PFSK-1 (cell line): ENCODE results near the gene ACAP2.

Experiments
- FOXP2 ChIP-seq: optimal IDR thresholded peaks from 2 replicates; pipeline ENCODE3; 2011; ENCODE audit warnings: borderline replicate concordance, control low read depth, inconsistent platforms; ENCODE audit not compliant: insufficient read depth; ENCODE audit errors: extremely low read length, extremely low read depth
- POLR2AphosphoS5 ChIP-seq: IDR thresholded peaks from 2 replicates; pipeline ENCODE4 v1.6.1; 2012; ENCODE audit warnings: low read depth, mild to moderate bottlenecking, control low read depth, low read length, moderate library complexity
- SIN3A ChIP-seq: IDR thresholded peaks from 2 replicates; pipeline ENCODE4 v1.6.1; 2012; ENCODE audit warnings: mild to moderate bottlenecking, low read length, moderate library complexity, borderline replicate concordance; ENCODE audit not compliant: insufficient read depth
- TAF1 ChIP-seq: IDR thresholded peaks from 2 replicates; pipeline ENCODE4 v1.6.1; 2012; ENCODE audit warnings: low read length, control low read depth, borderline replicate concordance; ENCODE audit not compliant: insufficient read depth
- TF ChIP-seq, protein P1 (sequence below), 2 experiments: IDR thresholded peaks; 2 replicates each; pipeline versions ENCODE4 v1.6.1 to v1.8.0; 2011 to 2012; ENCODE audit warnings: low read depth in 2 of 2, low read length in 2 of 2, control low read depth in 1 of 2, inconsistent platforms in 1 of 2, mild to moderate bottlenecking in 1 of 2, moderate library complexity in 1 of 2; ENCODE audit not compliant: insufficient read depth in 1 of 2

ACAP2 gene

DNA sequence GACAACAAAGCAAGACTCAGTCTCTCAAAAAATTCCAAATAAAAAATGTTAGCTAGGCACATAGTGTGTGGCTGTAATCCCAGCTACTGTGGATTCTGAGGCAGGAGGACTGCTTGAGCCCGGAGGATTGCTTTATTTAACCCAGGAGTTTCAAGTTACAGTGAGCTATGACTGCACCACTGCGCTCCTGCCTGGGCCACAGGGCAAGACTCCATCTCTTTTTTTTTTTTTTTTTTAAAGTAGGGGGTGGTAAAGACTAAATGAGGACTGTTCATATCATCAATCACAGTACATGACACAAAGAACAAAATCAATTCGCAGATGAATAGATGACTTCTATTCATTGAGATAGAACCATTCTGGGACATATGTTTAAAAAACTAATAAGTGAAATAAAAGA is 48.1 kb downstream of the ACAP2 start:
- TF ChIP-seq FOXP2 (no peak), POLR2AphosphoS5 (no peak), TAF1 (no peak), SIN3A (no peak)
- TF ChIP-seq, protein P1, sequence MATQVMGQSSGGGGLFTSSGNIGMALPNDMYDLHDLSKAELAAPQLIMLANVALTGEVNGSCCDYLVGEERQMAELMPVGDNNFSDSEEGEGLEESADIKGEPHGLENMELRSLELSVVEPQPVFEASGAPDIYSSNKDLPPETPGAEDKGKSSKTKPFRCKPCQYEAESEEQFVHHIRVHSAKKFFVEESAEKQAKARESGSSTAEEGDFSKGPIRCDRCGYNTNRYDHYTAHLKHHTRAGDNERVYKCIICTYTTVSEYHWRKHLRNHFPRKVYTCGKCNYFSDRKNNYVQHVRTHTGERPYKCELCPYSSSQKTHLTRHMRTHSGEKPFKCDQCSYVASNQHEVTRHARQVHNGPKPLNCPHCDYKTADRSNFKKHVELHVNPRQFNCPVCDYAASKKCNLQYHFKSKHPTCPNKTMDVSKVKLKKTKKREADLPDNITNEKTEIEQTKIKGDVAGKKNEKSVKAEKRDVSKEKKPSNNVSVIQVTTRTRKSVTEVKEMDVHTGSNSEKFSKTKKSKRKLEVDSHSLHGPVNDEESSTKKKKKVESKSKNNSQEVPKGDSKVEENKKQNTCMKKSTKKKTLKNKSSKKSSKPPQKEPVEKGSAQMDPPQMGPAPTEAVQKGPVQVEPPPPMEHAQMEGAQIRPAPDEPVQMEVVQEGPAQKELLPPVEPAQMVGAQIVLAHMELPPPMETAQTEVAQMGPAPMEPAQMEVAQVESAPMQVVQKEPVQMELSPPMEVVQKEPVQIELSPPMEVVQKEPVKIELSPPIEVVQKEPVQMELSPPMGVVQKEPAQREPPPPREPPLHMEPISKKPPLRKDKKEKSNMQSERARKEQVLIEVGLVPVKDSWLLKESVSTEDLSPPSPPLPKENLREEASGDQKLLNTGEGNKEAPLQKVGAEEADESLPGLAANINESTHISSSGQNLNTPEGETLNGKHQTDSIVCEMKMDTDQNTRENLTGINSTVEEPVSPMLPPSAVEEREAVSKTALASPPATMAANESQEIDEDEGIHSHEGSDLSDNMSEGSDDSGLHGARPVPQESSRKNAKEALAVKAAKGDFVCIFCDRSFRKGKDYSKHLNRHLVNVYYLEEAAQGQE (IDR thresholded peaks at IDR 0.05; ENCODE audit: insufficient read depth in 1 of 2, low read depth in 2 of 2, low read length in 2 of 2), result no peak

DNA sequence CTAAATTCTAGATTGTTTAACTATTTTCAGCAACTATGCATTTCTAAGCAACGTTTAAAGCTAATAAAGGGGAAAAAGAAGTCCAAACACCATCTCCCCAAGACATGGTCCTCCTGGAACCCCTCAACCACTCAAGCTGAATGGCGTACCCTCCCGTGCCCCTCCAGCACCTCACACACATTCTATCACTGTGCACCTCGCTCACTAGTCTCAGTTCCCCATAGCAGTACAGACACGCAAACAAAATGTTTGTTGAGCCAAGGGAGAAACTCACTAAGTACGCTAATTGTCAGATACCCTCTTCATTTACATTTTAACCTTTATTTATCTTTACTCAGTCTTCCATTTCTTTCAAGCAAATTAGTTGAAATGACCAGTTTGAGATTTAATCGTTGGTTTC is 48.8 kb downstream of the ACAP2 start:
- TF ChIP-seq TAF1 (no peak), FOXP2 (no peak), POLR2AphosphoS5 (no peak), SIN3A (no peak)
- TF ChIP-seq, protein P1 (IDR thresholded peaks at IDR 0.05; ENCODE audit: insufficient read depth in 1 of 2, low read depth in 2 of 2, low read length in 2 of 2), result no peak

DNA sequence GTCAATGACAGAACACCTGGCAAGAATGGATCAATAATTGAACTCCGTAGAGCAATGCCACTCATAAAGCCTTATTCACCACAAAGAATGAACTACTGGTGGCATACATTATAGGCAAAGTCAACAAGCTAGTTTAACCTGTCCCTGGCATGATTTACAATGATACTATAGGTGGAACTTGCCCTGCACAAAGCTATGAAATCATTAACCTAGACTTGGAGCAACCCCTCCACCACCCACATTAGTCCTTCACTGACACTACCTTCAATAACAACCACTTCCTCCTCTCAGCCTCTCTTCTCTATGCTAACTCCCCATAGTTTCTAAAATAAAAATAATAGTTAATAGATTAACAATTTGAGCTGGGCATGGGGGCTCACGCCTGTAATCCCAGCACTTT is 54.4 kb downstream of the ACAP2 start:
- TF ChIP-seq, protein P1 (IDR thresholded peaks at IDR 0.05; ENCODE audit: insufficient read depth in 1 of 2, low read depth in 2 of 2, low read length in 2 of 2), result no peak
- no peak for TF ChIP-seq TAF1
- no peak for TF ChIP-seq SIN3A
- TF ChIP-seq POLR2AphosphoS5, result no peak
- TF ChIP-seq FOXP2, result no peak

DNA sequence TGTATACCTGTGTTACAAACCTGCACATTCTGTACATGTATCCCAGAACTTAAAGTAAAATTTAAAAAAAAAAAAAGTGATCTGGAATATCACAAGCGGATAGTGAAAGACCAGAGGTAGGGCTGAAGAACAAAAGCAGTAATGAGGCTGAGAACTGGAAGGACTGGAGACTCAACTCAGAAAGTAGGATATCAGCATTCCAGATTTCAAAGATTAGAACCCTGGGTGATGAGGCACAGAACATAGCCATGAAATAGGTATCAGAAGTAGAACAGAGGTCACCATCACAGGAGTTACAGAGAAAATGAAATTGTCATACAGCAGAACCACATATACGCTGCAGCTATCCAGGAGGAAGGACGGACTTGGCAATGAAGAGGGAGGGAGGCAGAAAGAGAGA is 56.1 kb downstream of the ACAP2 start:
- TF ChIP-seq SIN3A (no peak), TAF1 (no peak), POLR2AphosphoS5 (no peak), FOXP2 (no peak)
- TF ChIP-seq, protein P1 (IDR thresholded peaks at IDR 0.05; ENCODE audit: insufficient read depth in 1 of 2, low read depth in 2 of 2, low read length in 2 of 2), result no peak

DNA sequence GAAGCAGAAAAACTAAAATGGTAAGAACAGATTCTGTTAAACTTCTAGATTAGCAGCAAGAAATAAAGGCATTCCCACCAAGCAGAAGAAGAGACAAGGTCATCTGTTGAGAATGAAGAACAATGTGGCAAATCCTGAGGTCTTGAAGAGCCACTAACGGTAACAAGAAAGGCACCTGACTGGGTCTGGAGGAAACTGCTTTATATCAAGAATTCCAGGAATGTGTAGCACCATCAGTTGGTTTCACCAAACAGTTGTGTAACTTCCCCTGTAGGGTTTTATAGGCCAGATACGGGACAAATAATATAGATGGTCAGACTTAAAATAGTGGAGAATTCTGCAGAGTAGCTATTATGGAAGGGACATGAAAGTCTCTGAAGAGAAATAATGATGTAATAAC is 57.3 kb downstream of the ACAP2 start:
- no peak for TF ChIP-seq SIN3A
- TF ChIP-seq TAF1, result no peak
- TF ChIP-seq POLR2AphosphoS5, result no peak
- TF ChIP-seq, protein P1 (IDR thresholded peaks at IDR 0.05; ENCODE audit: insufficient read depth in 1 of 2, low read depth in 2 of 2, low read length in 2 of 2), result no peak
- TF ChIP-seq FOXP2, result no peak
